Right atrium auricular region (tissue), 2 donors: ENCODE data around the gene XKR3. TPM values are rescaled to one million over a fixed set of nuclear protein-coding genes. Genes with fewer than 3 reads are reported as not detected.

Experiments used
- total RNA-seq, 2 donors: library from RNA; depleted of rRNA; stranded (reverse); fragments of >200 nt; gene quantifications; one replicate each; pipeline ENCODE4 v1.1.0, GENCODE V29; 2016

XKR3 gene
- total RNA-seq, 2 donors from 2014 or later = not detected

Other genes starting within 250 kb of the XKR3 start
- gene CCT8L2, start 232.6 kb downstream of the XKR3 start, total RNA-seq = not detected
- not detected for gene GAB4, start 182.8 kb upstream of the XKR3 start, total RNA-seq